K562 (cell line): ENCODE measurements around the gene FASTKD3. TPM values are rescaled to one million over a fixed set of nuclear protein-coding genes. Genes with fewer than 3 reads are reported as not detected.

Experiments used
- CREM ChIP-seq: IDR thresholded peaks from 2 replicates; pipeline ENCODE4 v1.6.1; 2014; ENCODE audit warnings: antibody characterized with exemption, low read depth
- MYC ChIP-seq, 2 experiments: fragments of 250-450 bp in 1 of 2; sonication (Bioruptor Pico) in 1 of 2; IDR thresholded peaks; 2 replicates each; pipeline versions ENCODE4 v1.5.1 to v1.6.1; 2012 to 2021; ENCODE audit warnings: low read depth in 2 of 2, borderline replicate concordance in 1 of 2, improper control_type of control experiment in 1 of 2, low read length in 1 of 2, mild to moderate bottlenecking in 1 of 2, moderate library complexity in 1 of 2
- NCOR1 ChIP-seq: fragments of 450-650 bp; IDR thresholded peaks from 2 replicates; pipeline ENCODE4 v1.6.1; 2016; ENCODE audit warnings: mild to moderate bottlenecking, moderate library complexity
- RUNX1 ChIP-seq: sonication (generic); IDR thresholded peaks from 2 replicates; pipeline ENCODE4 v1.6.1; 2016; ENCODE audit warnings: antibody characterized with exemption, low read depth
- SAFB ChIP-seq: fragments of 200-400 bp; formaldehyde crosslinking; IDR thresholded peaks from 2 replicates; pipeline ENCODE4 v1.6.1; 2017; ENCODE audit warnings: low read depth, low read length, borderline replicate concordance
- SMC3 ChIP-seq: conservative IDR thresholded peaks from 2 replicates; pipeline ENCODE4 v1.6.1; 2011; ENCODE audit warnings: low read depth, low read length, improper control_type of control experiment; ENCODE audit not compliant: insufficient read depth
- SRF ChIP-seq, 2 experiments: fragments of 250-450, 450-650 bp in 1 of 2; sonication (Bioruptor Pico) in 1 of 2; sonication (generic) in 1 of 2; formaldehyde crosslinking; IDR thresholded peaks; 2 replicates each; pipeline versions ENCODE4 v1.5.0 to v1.5.1; 2020 to 2022; ENCODE audit warnings: mild to moderate bottlenecking in 1 of 2, missing genetic modification reagents in 1 of 2
- XRCC3 ChIP-seq: fragments of 450-650 bp; IDR thresholded peaks from 2 replicates; pipeline ENCODE4 v1.6.1; 2017; ENCODE audit warnings: mild to moderate bottlenecking, moderate library complexity
- ZNF175 ChIP-seq: fragments of 200-800 bp; sonication (Bioruptor generic); IDR thresholded peaks from 2 replicates; pipeline ENCODE4 v1.6.1; 2016; ENCODE audit warnings: low read depth, mild to moderate bottlenecking, missing genetic modification characterization, missing compliant biosample characterization
- polyA plus RNA-seq, 8 experiments: library from polyadenylated mRNA; depleted of rRNA in 4 of 8; stranded (reverse) in 5 of 8; unstranded in 3 of 8; fragments of >200 nt; fragmentation: Nextera tagmentation in 2 of 8; fragmentation: Illumina TruSeq in 1 of 8; extraction: Ambion mirVana in 2 of 8; extraction: Trizol in 1 of 8; gene quantifications; 2 replicates each; pipeline versions ENCODE4 v1.2.1 to v1.2.3, GENCODE V29; 2011 to 2014; ENCODE audit warnings: inconsistent platforms in 1 of 8, missing spikeins in 1 of 8
- total RNA-seq, 7 experiments: library from RNA; depleted of rRNA in 6 of 7; stranded (reverse); fragments of >200 nt in 6 of 7; fragmentation: Illumina TruSeq in 2 of 7; extraction: Trizol in 2 of 7; gene quantifications; 2 replicates each; pipeline versions ENCODE4 v1.2.1 to v1.2.3, GENCODE V29; 2011 to 2021; ENCODE audit warnings: low replicate concordance in 1 of 7
- TF ChIP-seq, protein P1 (sequence below): fragments of 200-800 bp; sonication (Bioruptor generic); IDR thresholded peaks from 2 replicates; pipeline ENCODE4 v1.6.1; 2017; ENCODE audit warnings: missing genetic modification characterization, missing compliant biosample characterization
- TF ChIP-seq, protein P2 (sequence below): sonication (generic); formaldehyde crosslinking; IDR thresholded peaks from 2 replicates; pipeline ENCODE4 v1.4.0; 2020; ENCODE audit warnings: mild to moderate bottlenecking, missing genetic modification reagents

FASTKD3 gene
- total and polyA plus RNA-seq, 9 of the 15 experiments (the other 6 are each of a cell fraction or from before 2014, with no cell fraction given), result 17.1 to 149 (median 47.5) TPM

DNA sequence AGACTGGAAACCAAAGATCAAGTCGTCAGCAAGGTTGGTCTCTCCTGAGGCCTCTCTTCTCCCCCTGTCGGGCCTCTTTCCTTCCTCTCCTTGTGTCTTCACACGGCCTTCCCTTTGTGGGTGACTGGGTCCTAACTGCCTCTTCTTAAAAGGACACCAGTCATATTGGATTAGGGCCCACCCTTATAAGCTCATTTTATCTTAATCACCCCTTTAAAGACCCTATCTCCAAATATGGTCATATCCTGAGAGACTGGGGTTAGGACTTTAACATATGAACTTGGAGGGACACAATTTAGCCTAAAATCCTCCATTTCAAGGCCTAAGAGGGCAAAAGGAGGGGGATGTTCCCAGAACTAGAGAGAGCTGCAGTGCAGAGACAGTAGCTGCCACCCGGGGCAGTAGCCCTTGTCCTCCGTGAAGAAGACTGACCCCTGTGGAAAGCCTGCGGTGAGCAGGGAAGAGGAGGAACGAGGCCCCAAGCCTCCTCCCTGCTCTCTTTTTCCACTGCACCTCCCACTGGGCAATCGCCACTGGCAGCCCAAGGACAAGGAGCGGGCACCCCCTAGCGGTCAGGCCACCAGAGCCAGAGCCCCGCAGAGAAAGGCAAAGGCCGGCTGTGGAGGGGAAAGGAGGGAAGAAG, 52.8 kb downstream of the FASTKD3 start (continued):
- TF ChIP-seq SRF (CRISPR knock-in tag; IDR thresholded peaks at IDR 0.05) (peak in 1 of 2 experiments; percentile 84; a peak in 2 of 4 replicates), ZNF175 (no peak), CREM (peak; percentile 14; the same call in 1 of the 2 replicates), SMC3 (peak; percentile 72), SAFB (no peak), XRCC3 (no peak), MYC (IDR thresholded peaks at IDR 0.05; ENCODE audit: low read depth, low read length) (no peak), MYC (CRISPR knock-in tag; IDR thresholded peaks at IDR 0.05; ENCODE audit: borderline replicate concordance, low read depth) (no peak), RUNX1 (no peak), NCOR1 (no peak)
- TF ChIP-seq, protein P1, sequence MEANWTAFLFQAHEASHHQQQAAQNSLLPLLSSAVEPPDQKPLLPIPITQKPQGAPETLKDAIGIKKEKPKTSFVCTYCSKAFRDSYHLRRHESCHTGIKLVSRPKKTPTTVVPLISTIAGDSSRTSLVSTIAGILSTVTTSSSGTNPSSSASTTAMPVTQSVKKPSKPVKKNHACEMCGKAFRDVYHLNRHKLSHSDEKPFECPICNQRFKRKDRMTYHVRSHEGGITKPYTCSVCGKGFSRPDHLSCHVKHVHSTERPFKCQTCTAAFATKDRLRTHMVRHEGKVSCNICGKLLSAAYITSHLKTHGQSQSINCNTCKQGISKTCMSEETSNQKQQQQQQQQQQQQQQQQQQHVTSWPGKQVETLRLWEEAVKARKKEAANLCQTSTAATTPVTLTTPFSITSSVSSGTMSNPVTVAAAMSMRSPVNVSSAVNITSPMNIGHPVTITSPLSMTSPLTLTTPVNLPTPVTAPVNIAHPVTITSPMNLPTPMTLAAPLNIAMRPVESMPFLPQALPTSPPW (CRISPR knock-in tag), result peak; percentile 52; the same call in 1 of the 2 replicates
- TF ChIP-seq, protein P2, sequence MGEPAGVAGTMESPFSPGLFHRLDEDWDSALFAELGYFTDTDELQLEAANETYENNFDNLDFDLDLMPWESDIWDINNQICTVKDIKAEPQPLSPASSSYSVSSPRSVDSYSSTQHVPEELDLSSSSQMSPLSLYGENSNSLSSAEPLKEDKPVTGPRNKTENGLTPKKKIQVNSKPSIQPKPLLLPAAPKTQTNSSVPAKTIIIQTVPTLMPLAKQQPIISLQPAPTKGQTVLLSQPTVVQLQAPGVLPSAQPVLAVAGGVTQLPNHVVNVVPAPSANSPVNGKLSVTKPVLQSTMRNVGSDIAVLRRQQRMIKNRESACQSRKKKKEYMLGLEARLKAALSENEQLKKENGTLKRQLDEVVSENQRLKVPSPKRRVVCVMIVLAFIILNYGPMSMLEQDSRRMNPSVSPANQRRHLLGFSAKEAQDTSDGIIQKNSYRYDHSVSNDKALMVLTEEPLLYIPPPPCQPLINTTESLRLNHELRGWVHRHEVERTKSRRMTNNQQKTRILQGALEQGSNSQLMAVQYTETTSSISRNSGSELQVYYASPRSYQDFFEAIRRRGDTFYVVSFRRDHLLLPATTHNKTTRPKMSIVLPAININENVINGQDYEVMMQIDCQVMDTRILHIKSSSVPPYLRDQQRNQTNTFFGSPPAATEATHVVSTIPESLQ (CRISPR knock-in tag), result no peak
